Fibroblast of lung (primary cell): ENCODE data around the gene LENG1. TPM values are rescaled to one million over a fixed set of nuclear protein-coding genes. Genes with fewer than 3 reads are reported as not detected.

Experiments
- DNase-seq, 2 donors: peaks; one replicate each; pipeline versions ENCODE4 v3.0.0 to v3.0.0-alpha.2; 2010; ENCODE audit warnings: low read depth in 2 of 2
- H2AFZ ChIP-seq: 2 replicates; pipeline ENCODE4 v1.5.1; 2012; ENCODE audit warnings: low read length, control low read depth, inconsistent platforms
- H3K27ac ChIP-seq: 2 replicates; pipeline ENCODE4 v1.5.1; 2011; ENCODE audit warnings: low read length, control low read depth; ENCODE audit not compliant: insufficient read depth
- H3K27me3 ChIP-seq: 2 replicates; pipeline ENCODE4 v1.5.1; 2011; ENCODE audit warnings: mild to moderate bottlenecking, low read length; ENCODE audit not compliant: control insufficient read depth, insufficient read depth
- H3K36me3 ChIP-seq: 2 replicates; pipeline ENCODE4 v1.5.1; 2011; ENCODE audit warnings: low read length; ENCODE audit not compliant: control insufficient read depth, insufficient read depth
- H3K4me1 ChIP-seq: 2 replicates; pipeline ENCODE4 v1.5.1; 2011; ENCODE audit warnings: low read length; ENCODE audit not compliant: control insufficient read depth, insufficient read depth; ENCODE audit errors: extremely low read depth
- H3K4me2 ChIP-seq: 2 replicates; pipeline ENCODE4 v1.5.1; 2011; ENCODE audit warnings: low read length, control low read depth; ENCODE audit not compliant: insufficient read depth; ENCODE audit errors: extremely low read depth
- H3K4me3 ChIP-seq, 4 experiments: fragments of 200-600 bp in 1 of 4; sonication (generic) in 1 of 4; replicated peaks in 1 of 4; 2 replicates each; pipeline ENCODE4 v1.5.1; 2011 to 2016; ENCODE audit warnings: low read length in 4 of 4, low read depth in 3 of 4, mild to moderate bottlenecking in 3 of 4, control low read depth in 2 of 4, inconsistent platforms in 1 of 4, mixed read lengths in 1 of 4; ENCODE audit not compliant: insufficient read depth in 1 of 4; ENCODE audit errors: control extremely low read depth in 1 of 4
- H3K79me2 ChIP-seq: 2 replicates; pipeline ENCODE4 v1.5.1; 2012; ENCODE audit warnings: mild to moderate bottlenecking, low read length, inconsistent platforms; ENCODE audit not compliant: control insufficient read depth, insufficient read depth
- H3K9ac ChIP-seq: 2 replicates; pipeline ENCODE4 v1.5.1; 2011; ENCODE audit warnings: mild to moderate bottlenecking, low read length, control low read depth; ENCODE audit not compliant: insufficient read depth
- H3K9me3 ChIP-seq: 2 replicates; pipeline ENCODE4 v1.5.1; 2012; ENCODE audit warnings: low read depth, low read length; ENCODE audit not compliant: control insufficient read depth, insufficient read depth
- H4K20me1 ChIP-seq: 2 replicates; pipeline ENCODE4 v1.5.1; 2011; ENCODE audit warnings: low read length; ENCODE audit not compliant: control insufficient read depth, insufficient read depth; ENCODE audit errors: extremely low read depth
- EZH2 ChIP-seq: IDR thresholded peaks from 2 replicates; pipeline ENCODE4 v1.5.1; 2012; ENCODE audit warnings: low read length, control low read depth, mild to moderate bottlenecking; ENCODE audit errors: missing control alignments
- polyA plus RNA-seq, 2 donors: library from polyadenylated mRNA; depleted of rRNA in 1 of 2; stranded (reverse) in 1 of 2; unstranded in 1 of 2; fragments of >200 nt; gene quantifications; 2 replicates each; pipeline ENCODE4 v1.2.1, GENCODE V29; 2011 to 2012; ENCODE audit warnings: missing spikeins in 1 of 2
- total RNA-seq: library from RNA; depleted of rRNA; stranded (reverse); fragments of >200 nt; gene quantifications from 2 replicates; pipeline ENCODE4 v1.2.1, GENCODE V29; 2014
- TF ChIP-seq, protein P1 (sequence below), 2 donors: IDR thresholded peaks in 1 of 2; conservative IDR thresholded peaks in 1 of 2; 1 replicate in 1 of 2; 2 replicates in 1 of 2; pipeline ENCODE4 v1.5.1; 2011 to 2012; ENCODE audit warnings: low read length in 2 of 2, control low read depth in 1 of 2, inconsistent platforms in 1 of 2, low read depth in 1 of 2, mild to moderate bottlenecking in 1 of 2

LENG1 gene
- total and polyA plus RNA-seq, 2 donors (not counting 1 experiment from before 2014, with no cell fraction given) = 3.2 to 7.3 TPM

DNA sequence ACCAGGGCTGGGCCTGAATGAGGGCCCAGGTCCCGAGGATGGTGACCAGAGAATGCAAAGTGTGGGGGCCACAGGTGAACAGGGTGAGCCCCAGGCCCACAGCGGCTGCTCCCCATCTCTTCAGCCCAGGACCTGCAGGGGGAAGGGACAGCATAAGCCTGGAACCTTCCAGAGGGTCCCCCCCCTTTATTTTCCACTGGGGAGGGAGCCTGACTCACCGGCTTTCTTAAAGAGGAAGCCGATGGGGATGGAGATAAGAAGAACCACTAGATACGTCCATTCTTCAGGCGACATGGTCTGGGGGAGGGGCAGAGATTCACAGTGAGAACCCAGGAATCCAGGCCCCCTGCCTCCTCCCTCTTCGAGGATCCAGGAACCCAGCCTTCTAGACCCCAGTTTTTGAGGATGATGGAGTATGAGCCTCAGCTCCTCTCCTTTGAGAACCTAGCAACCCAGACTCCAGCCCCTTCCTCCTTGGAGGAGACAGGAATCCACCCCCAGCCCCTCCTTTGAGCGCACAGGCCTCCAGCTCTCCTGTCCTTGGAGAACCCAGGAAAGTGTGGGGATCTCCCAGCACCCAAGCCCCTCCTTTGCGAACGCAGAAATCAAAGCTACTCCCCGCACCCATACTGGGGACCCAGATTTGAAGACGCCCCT, 28.8 kb upstream of the LENG1 start:
- Histone ChIP-seq H3K4me3 (peak overlapping the region; percentile 32 to 82 (median 59)), H3K79me2 (peaks cover 30% of the 10 kb centered on the region), H3K4me1 (peaks cover 11% of the 10 kb centered on the region), H3K9ac (peak overlapping the region; percentile 52), H3K27ac (peak overlapping the region; percentile 98), H3K27me3 (no peaks in the 10 kb centered on the region), H4K20me1 (no peaks in the 10 kb centered on the region), H2AFZ (no peak overlapping the region), H3K4me2 (peak overlapping the region; percentile 67), H3K36me3 (peaks cover 10% of the 10 kb centered on the region), H3K9me3 (no peaks in the 10 kb centered on the region)
- DNase-seq = peak in 1 of 2 donors; percentile 84
- no peak for TF ChIP-seq EZH2
- TF ChIP-seq, protein P1, sequence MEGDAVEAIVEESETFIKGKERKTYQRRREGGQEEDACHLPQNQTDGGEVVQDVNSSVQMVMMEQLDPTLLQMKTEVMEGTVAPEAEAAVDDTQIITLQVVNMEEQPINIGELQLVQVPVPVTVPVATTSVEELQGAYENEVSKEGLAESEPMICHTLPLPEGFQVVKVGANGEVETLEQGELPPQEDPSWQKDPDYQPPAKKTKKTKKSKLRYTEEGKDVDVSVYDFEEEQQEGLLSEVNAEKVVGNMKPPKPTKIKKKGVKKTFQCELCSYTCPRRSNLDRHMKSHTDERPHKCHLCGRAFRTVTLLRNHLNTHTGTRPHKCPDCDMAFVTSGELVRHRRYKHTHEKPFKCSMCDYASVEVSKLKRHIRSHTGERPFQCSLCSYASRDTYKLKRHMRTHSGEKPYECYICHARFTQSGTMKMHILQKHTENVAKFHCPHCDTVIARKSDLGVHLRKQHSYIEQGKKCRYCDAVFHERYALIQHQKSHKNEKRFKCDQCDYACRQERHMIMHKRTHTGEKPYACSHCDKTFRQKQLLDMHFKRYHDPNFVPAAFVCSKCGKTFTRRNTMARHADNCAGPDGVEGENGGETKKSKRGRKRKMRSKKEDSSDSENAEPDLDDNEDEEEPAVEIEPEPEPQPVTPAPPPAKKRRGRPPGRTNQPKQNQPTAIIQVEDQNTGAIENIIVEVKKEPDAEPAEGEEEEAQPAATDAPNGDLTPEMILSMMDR (conservative IDR thresholded peaks at IDR 0.05 in 1 of 2, IDR thresholded peaks at IDR 0.05 in 1 of 2; ENCODE audit: low read depth in 1 of 2, low read length in 2 of 2) = no peak

DNA sequence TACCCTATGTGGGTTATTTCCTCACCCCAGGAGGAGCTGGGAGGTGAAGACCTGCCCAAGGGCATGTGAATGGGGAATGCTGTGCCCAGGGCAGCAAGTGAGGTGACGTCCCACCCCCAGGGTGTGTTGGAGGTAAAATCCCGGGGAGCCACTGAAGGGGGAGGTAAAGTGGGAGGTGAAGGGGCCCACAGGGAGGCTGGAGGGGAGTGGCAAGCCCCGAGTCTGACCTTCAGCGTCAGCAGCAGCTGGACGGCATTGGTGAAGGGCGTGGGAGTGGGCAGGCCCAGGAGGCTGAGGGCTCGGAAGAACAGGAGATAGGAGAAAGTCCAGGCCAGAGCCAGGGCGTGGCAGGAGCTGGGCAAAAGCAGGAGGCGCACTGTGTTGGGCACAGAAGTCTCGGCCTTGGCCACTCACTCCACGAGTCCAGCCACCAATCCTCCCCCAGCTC, 27.4 kb upstream of the LENG1 start:
- Histone ChIP-seq H3K27ac (no peak overlapping the region), H4K20me1 (no peaks in the 10 kb centered on the region), H3K79me2 (peaks cover 21% of the 10 kb centered on the region), H3K9ac (no peak overlapping the region), H3K4me2 (peak overlapping the region; percentile 36), H3K4me3 (no peak overlapping the region), H3K27me3 (no peaks in the 10 kb centered on the region), H2AFZ (no peak overlapping the region), H3K36me3 (peaks cover 7% of the 10 kb centered on the region), H3K4me1 (peaks cover 4% of the 10 kb centered on the region), H3K9me3 (no peaks in the 10 kb centered on the region)
- DNase-seq = no peak
- no peak for TF ChIP-seq EZH2
- TF ChIP-seq, protein P1 (conservative IDR thresholded peaks at IDR 0.05 in 1 of 2, IDR thresholded peaks at IDR 0.05 in 1 of 2; ENCODE audit: low read depth in 1 of 2, low read length in 2 of 2) = no peak

DNA sequence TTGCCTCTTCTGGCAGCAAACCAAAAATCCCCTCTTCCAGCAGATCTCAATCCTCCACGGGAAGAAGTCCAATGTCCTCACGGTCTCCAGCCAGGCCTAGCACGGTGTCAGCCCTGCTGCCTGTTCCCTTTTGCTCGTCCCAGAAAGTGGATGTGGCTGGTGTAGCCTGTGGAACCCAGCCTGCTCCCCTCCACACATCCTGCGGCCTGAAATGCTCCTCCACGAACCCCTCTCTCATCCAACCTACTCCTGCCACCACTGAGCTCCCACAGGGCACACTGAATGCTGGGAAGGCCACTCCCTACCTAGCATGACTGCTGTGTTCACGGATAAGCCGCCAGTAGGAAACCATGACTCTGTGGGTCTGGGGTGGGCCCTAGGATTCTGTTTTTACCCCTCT, 26.8 kb upstream of the LENG1 start:
- Histone ChIP-seq H3K36me3 (peaks cover 7% of the 10 kb centered on the region), H3K27ac (no peak overlapping the region), H3K27me3 (no peaks in the 10 kb centered on the region)

More for the DNA sequence above, 26.8 kb upstream of the LENG1 start:
- Histone ChIP-seq H3K9me3 (no peaks in the 10 kb centered on the region), H3K79me2 (peaks cover 21% of the 10 kb centered on the region), H3K4me2 (no peak overlapping the region), H3K4me1 (no peaks in the 10 kb centered on the region), H4K20me1 (no peaks in the 10 kb centered on the region), H3K4me3 (no peak overlapping the region), H2AFZ (no peak overlapping the region), H3K9ac (no peak overlapping the region)
- no peak for DNase-seq
- TF ChIP-seq, protein P1 (conservative IDR thresholded peaks at IDR 0.05 in 1 of 2, IDR thresholded peaks at IDR 0.05 in 1 of 2; ENCODE audit: low read depth in 1 of 2, low read length in 2 of 2) = no peak
- TF ChIP-seq EZH2 = no peak
